Forelimb muscle (tissue), 1 donor: ENCODE measurements around the gene TRMT10B. TPM values are rescaled to one million over a fixed set of nuclear protein-coding genes. Genes with fewer than 3 reads are reported as not detected.
"Not testable (repeated sequence)": the region's sequence is repeated elsewhere in the genome, so short reads cannot be mapped to it uniquely, and the experiment has no call there.

ENCODE experiments used
- DNase-seq: peaks from one replicate; pipeline ENCODE4 v3.0.0-alpha.2; 2013; ENCODE audit warnings: low read depth
- polyA plus RNA-seq: library from polyadenylated mRNA; unstranded; fragments of 120-200 nt; gene quantifications from one replicate; pipeline ENCODE4 v1.2.1, GENCODE V29; 2013; ENCODE audit not compliant: insufficient read length

The TRMT10B gene
- polyA plus RNA-seq, 1 donor, result 11.4 TPM

GRCh38 chr9:37800631-37801286 is 47.2 kb downstream of the TRMT10B start, which contains the start of gene DCAF10:
Gene DCAF10 (plus strand): TSS chr9:37800797. CDS start chr9:37800867, 70 bp downstream.
- no peak for DNase-seq

GRCh38 chr9:37801287-37801850 is 47.8 kb downstream of the TRMT10B start:
- DNase-seq, result no peak

- no peak for DNase-seq
Measured at GRCh38 chr9:37801959-37802711, 48.5 kb downstream of the TRMT10B start.

- no peak for DNase-seq
Measured at GRCh38 chr9:37806271-37806670, 52.7 kb downstream of the TRMT10B start.

GRCh38 chr9:37809676-37810075 is 56.1 kb downstream of the TRMT10B start:
- DNase-seq, result not testable (repeated sequence)

GRCh38 chr9:37811906-37812476 is 58.4 kb downstream of the TRMT10B start:
- no peak for DNase-seq

- no peak for DNase-seq
Measured at GRCh38 chr9:37812773-37813379, 59.3 kb downstream of the TRMT10B start.

- no peak for DNase-seq
Measured at GRCh38 chr9:37818849-37819248, 65.2 kb downstream of the TRMT10B start.

- no peak for DNase-seq
Measured at GRCh38 chr9:37820142-37820541, 66.5 kb downstream of the TRMT10B start.

- not testable (repeated sequence) for DNase-seq
Measured at GRCh38 chr9:37825174-37825573, 71.6 kb downstream of the TRMT10B start.

GRCh38 chr9:37827483-37828165 is 74.0 kb downstream of the TRMT10B start:
- DNase-seq, result no peak

Other genes with a start within 250 kb of the TRMT10B start
- 39.4 TPM for gene FBXO10, start 177.4 kb upstream of the TRMT10B start, polyA plus RNA-seq
- 68.8 TPM for gene TOMM5, start 161.2 kb upstream of the TRMT10B start, polyA plus RNA-seq
- gene FRMPD1, start 102.9 kb upstream of the TRMT10B start, polyA plus RNA-seq, result 12.5 TPM
- gene EXOSC3, start 31.3 kb downstream of the TRMT10B start, polyA plus RNA-seq, result 23.2 TPM
- 21.1 TPM for gene DCAF10, start 47.0 kb downstream of the TRMT10B start, polyA plus RNA-seq
- 12.5 TPM for gene SLC25A51, start 150.3 kb downstream of the TRMT10B start, polyA plus RNA-seq